Esophagus squamous epithelium (tissue), 5 donors: Measurements from ENCODE around the gene SOWAHC. TPM values are rescaled to one million over a fixed set of nuclear protein-coding genes. Genes with fewer than 3 reads are reported as not detected.
"Not testable (repeated sequence)": the region's sequence is repeated elsewhere in the genome, so short reads cannot be mapped to it uniquely, and the experiment has no call there.

Experiments used
- DNase-seq: peaks from one replicate; lab custom pipeline; 2025; lab: John Stamatoyannopoulos, UW
- H3K27ac ChIP-seq, 4 donors: fragments of 200-600 bp; sonication (generic); one replicate each; pipeline ENCODE4 v1.5.1; 2016 to 2019; ENCODE audit warnings: mild to moderate bottlenecking in 1 of 4
- H3K27me3 ChIP-seq, 4 donors: fragments of 200-600 bp; sonication (generic); 1 replicate in 3 of 4; 2 replicates in 1 of 4; pipeline versions ENCODE4 v1.5.1 to v1.6.0; 2017 to 2021; ENCODE audit warnings: antibody characterized with exemption in 1 of 4
- H3K36me3 ChIP-seq, 3 donors: fragments of 200-600 bp; sonication (generic); one replicate each; pipeline ENCODE4 v1.5.1; 2016 to 2019
- H3K4me1 ChIP-seq, 3 donors: fragments of 200-600 bp; sonication (generic); one replicate each; pipeline ENCODE4 v1.5.1; 2017 to 2019
- H3K4me3 ChIP-seq, 4 donors: fragments of 200-600 bp; sonication (generic); 1 replicate in 3 of 4; 2 replicates in 1 of 4; pipeline ENCODE4 v1.5.1; 2016 to 2019; ENCODE audit warnings: mild to moderate bottlenecking in 2 of 4, moderate library complexity in 1 of 4
- H3K9me3 ChIP-seq, 3 donors: fragments of 200-600 bp; sonication (generic); one replicate each; pipeline ENCODE4 v1.5.1; 2016 to 2019
- CTCF ChIP-seq, 6 experiments: fragments of 450-650 bp in 4 of 6; fragments of 200-600 bp in 2 of 6; sonication (generic) in 2 of 6; IDR thresholded peaks; one replicate each; pipeline ENCODE4 v1.5.1; 2016 to 2019; ENCODE audit warnings: antibody characterized with exemption in 6 of 6, mild to moderate bottlenecking in 4 of 6, moderate library complexity in 4 of 6
- POLR2A ChIP-seq, 4 donors: fragments of 450-650 bp; IDR thresholded peaks; one replicate each; pipeline ENCODE4 v1.6.1; 2017; ENCODE audit warnings: antibody characterized with exemption in 4 of 4, mild to moderate bottlenecking in 4 of 4, moderate library complexity in 3 of 4
- WGBS, 2 donors: methylation state at CpG; one replicate each; pipeline ENCODE4 v1.1.5; 2018; 5-methylcytosine and 5-hydroxymethylcytosine counted together
- intact Hi-C: fragments of 100-400 bp; cut with DNase I; formaldehyde crosslinking; loops from one replicate; pipeline ENCODE4 v1.15.0; 2022
- total RNA-seq, 4 donors: library from RNA; depleted of rRNA; stranded (reverse); fragments of >200 nt; gene quantifications; one replicate each; pipeline ENCODE4 v1.1.0, GENCODE V29; 2016
- donor health status: DM: yes; HTN: yes; CAD: no.

Gene SOWAHC
- total RNA-seq: 10 to 100 TPM; 47.9 to 87.9 (median 69.7) TPM

- peaks cover 0 to 6% (median 0%) of the 10 kb centered on the region in 3 donors for H3K36me3 ChIP-seq
- peaks cover 4 to 81% (median 15%) of the 10 kb centered on the region in 3 donors for H3K4me1 ChIP-seq
- no peaks in the 10 kb centered on the region for H3K9me3 ChIP-seq
- DNase-seq: peak; percentile 49
- peak within 1 kb of the TSS; percentile 97 to 100 (median 100) for H3K27ac ChIP-seq
- WGBS, 2 donors: 1% methylated on average over 14 of the region's 104 CpGs; no CpG with 5 or more reads in 1 of the 2 donors
- peak in 1 of 6 experiments; percentile 5 for TF ChIP-seq CTCF (IDR thresholded peaks at IDR 0.05)
- peak in 3 of 4 donors; percentile 37 to 97 (median 96) for TF ChIP-seq POLR2A (IDR thresholded peaks at IDR 0.05)
- peak within 1 kb of the TSS; percentile 67 to 90 (median 82) for H3K4me3 ChIP-seq
- peaks cover 0 to 23% (median 0%) of the 10 kb centered on the region in 4 donors for H3K27me3 ChIP-seq
- intact Hi-C loops: loop anchor here (10.0 kb wide), 1 partner anchor 91 kb away; no protein-coding TSS in a partner anchor
Observed at GRCh38 chr2:109613922-109614714, at the start of gene SOWAHC, which contains the start of gene SEPTIN10. TSS of gene SOWAHC (plus strand) at chr2:109614364. CDS start at chr2:109614490, 126 bp downstream. TSS of gene SEPTIN10 (minus strand) at chr2:109613966. CDS start at chr2:109613827, 139 bp downstream.

GRCh38 chr2:109575373-109575772 is 38.8 kb upstream of the SOWAHC start:
- Histone ChIP-seq H3K4me3 (no peak overlapping the region), H3K4me1 (no peaks in the 10 kb centered on the region), H3K27ac (no peak overlapping the region), H3K9me3 (no peaks in the 10 kb centered on the region), H3K36me3 (peaks cover 0 to 88% (median 0%) of the 10 kb centered on the region in 3 donors), H3K27me3 (no peaks in the 10 kb centered on the region)
- no peak for TF ChIP-seq POLR2A (IDR thresholded peaks at IDR 0.05)
- TF ChIP-seq CTCF (IDR thresholded peaks at IDR 0.05): no peak
- intact Hi-C loops: no loop called here
- no peak for DNase-seq
- 38 to 58% methylated on average over 1 of the region's 1 CpG for WGBS, 2 donors

- 90% methylated on average over 7 of the region's 7 CpGs for WGBS, 2 donors
- intact Hi-C loops: not testable (repeated sequence)
Observed at GRCh38 chr2:109577630-109578029, 36.5 kb upstream of the SOWAHC start.

GRCh38 chr2:109582928-109583895 is 31.0 kb upstream of the SOWAHC start:
- no peak overlapping the region for H3K27ac ChIP-seq
- no peak for DNase-seq
- H3K4me3 ChIP-seq: no peak overlapping the region
- intact Hi-C loops: no loop called here
- peaks cover 0 to 75% (median 0%) of the 10 kb centered on the region in 3 donors for H3K36me3 ChIP-seq
- TF ChIP-seq CTCF (IDR thresholded peaks at IDR 0.05) (peak in 1 of 6 experiments; percentile 15), POLR2A (IDR thresholded peaks at IDR 0.05) (no peak)
- no peaks in the 10 kb centered on the region for H3K9me3 ChIP-seq
- 80 to 85% methylated on average over 6 of the region's 6 CpGs for WGBS, 2 donors
- H3K27me3 ChIP-seq: no peaks in the 10 kb centered on the region
- peaks cover 0 to 9% (median 0%) of the 10 kb centered on the region in 3 donors for H3K4me1 ChIP-seq

More at GRCh38 chr2:109577630-109578029, 36.5 kb upstream of the SOWAHC start:
- not testable (repeated sequence) for H3K4me1 ChIP-seq, H3K4me3 ChIP-seq, H3K27ac ChIP-seq, DNase-seq, H3K9me3 ChIP-seq, H3K27me3 ChIP-seq
- H3K36me3 ChIP-seq: peaks cover 0 to 90% (median 0%) of the 10 kb centered on the region in 3 donors

- Histone ChIP-seq H3K9me3 (no peaks in the 10 kb centered on the region), H3K27ac (no peak overlapping the region), H3K27me3 (no peaks in the 10 kb centered on the region), H3K4me1 (peaks cover 0 to 25% (median 0%) of the 10 kb centered on the region in 3 donors), H3K4me3 (no peak overlapping the region), H3K36me3 (peaks cover 0 to 77% (median 0%) of the 10 kb centered on the region in 3 donors)
- no peak for DNase-seq
- TF ChIP-seq POLR2A (IDR thresholded peaks at IDR 0.05): no peak
- TF ChIP-seq CTCF (IDR thresholded peaks at IDR 0.05): no peak
- intact Hi-C loops: no loop called here
Observed at GRCh38 chr2:109586687-109587086, 27.5 kb upstream of the SOWAHC start.
